HepG2 (cell line): ENCODE measurements around the gene CHKA. TPM values are rescaled to one million over a fixed set of nuclear protein-coding genes. Genes with fewer than 3 reads are reported as not detected.

ENCODE experiments used
- ATAC-seq: fragments of 200-7000 bp; cut with Tn5 transposase; 3 replicates; pipeline ENCODE4 v1.9.1; 2020; ENCODE audit warnings: mild to moderate bottlenecking, moderate library complexity
- BruUV-seq: library from RNA; stranded (reverse); fragments of 400-500 nt; replicated peaks from 2 replicates; lab custom pipeline; 2021; lab: Mats Ljungman, UMichigan
- CTCF ChIA-PET: fragments of 300-600 bp; formaldehyde crosslinking; extraction: SDS; loops from one replicate; lab custom pipeline; 2021; ENCODE audit warnings: low total read pairs, inconsistent platforms, low intra/inter-chr PET ratio; lab: Yijun Ruan, JAX
- POLR2A ChIA-PET: fragments of 350-600 bp; sonication (Branson Sonifier 250); formaldehyde crosslinking; loops from one replicate; lab custom pipeline; 2020; ENCODE audit warnings: antibody characterized with exemption, inconsistent platforms; lab: Yijun Ruan, JAX
- DNase-seq: peaks from one replicate; pipeline ENCODE4 v3.0.0-alpha.2; 2015; ENCODE audit warnings: low spot score
- FAIRE-seq: peaks from 3 replicates; lab custom pipeline; 2011; peaks lifted over from hg19 to GRCh38; lab: Jason Lieb, UNC
- H2AFZ ChIP-seq: one replicate; pipeline ENCODE4 v1.6.1; 2011; ENCODE audit warnings: low read length, inconsistent platforms
- H3K27ac ChIP-seq: fragments of 300-600 bp; 3 replicates; pipeline ENCODE4 v1.8.0; 2011; ENCODE audit warnings: mixed run types, mild to moderate bottlenecking, mixed read lengths, low read length, inconsistent platforms; ENCODE audit not compliant: insufficient read depth; ENCODE audit errors: extremely low read length
- H3K27me3 ChIP-seq, 2 experiments: fragments of 200-600 bp in 1 of 2; 2 replicates in 1 of 2; 3 replicates in 1 of 2; pipeline versions ENCODE4 v1.6.0 to v1.8.0; 2011; ENCODE audit warnings: low read length in 2 of 2, mild to moderate bottlenecking in 2 of 2, moderate library complexity in 2 of 2, inconsistent platforms in 1 of 2; ENCODE audit not compliant: insufficient read depth in 2 of 2, control insufficient read depth in 1 of 2
- H3K36me3 ChIP-seq, 2 experiments: fragments of 200-600 bp in 1 of 2; replicated peaks in 1 of 2; 2 replicates in 1 of 2; 3 replicates in 1 of 2; pipeline versions ENCODE4 v1.5.1 to v1.8.0; 2011; ENCODE audit warnings: low read length in 2 of 2, inconsistent platforms in 1 of 2; ENCODE audit not compliant: insufficient read depth in 2 of 2, control insufficient read depth in 1 of 2
- H3K4me1 ChIP-seq: 2 replicates; pipeline ENCODE4 v1.5.1; 2012; ENCODE audit warnings: low read length, inconsistent platforms; ENCODE audit not compliant: insufficient read depth
- H3K4me2 ChIP-seq: 2 replicates; pipeline ENCODE4 v1.6.0; 2011; ENCODE audit warnings: low read depth, low read length, inconsistent platforms
- H3K4me3 ChIP-seq, 3 experiments: fragments of 200-600 bp in 1 of 3; sonication (generic), shearing (Covaris generic) in 1 of 3; replicated peaks in 1 of 3; 2 replicates each; pipeline ENCODE4 v1.5.1; 2011 to 2016; ENCODE audit warnings: low read length in 3 of 3, inconsistent platforms in 2 of 3, low read depth in 2 of 3, mild to moderate bottlenecking in 2 of 3, control low read depth in 1 of 3, mixed read lengths in 1 of 3; ENCODE audit not compliant: insufficient read depth in 1 of 3
- H3K79me2 ChIP-seq: one replicate; pipeline ENCODE4 v1.6.1; 2011; ENCODE audit warnings: low read length, inconsistent platforms; ENCODE audit not compliant: insufficient read depth
- H3K9ac ChIP-seq: 2 replicates; pipeline ENCODE4 v1.6.0; 2011; ENCODE audit warnings: mild to moderate bottlenecking, low read depth, low read length, inconsistent platforms; ENCODE audit not compliant: insufficient read depth
- H3K9me3 ChIP-seq: 2 replicates; pipeline ENCODE4 v1.5.1; 2012; ENCODE audit warnings: mild to moderate bottlenecking, low read length
- H4K20me1 ChIP-seq: 2 replicates; pipeline ENCODE4 v1.6.0; 2011; ENCODE audit warnings: inconsistent platforms, mild to moderate bottlenecking, low read length, moderate library complexity; ENCODE audit not compliant: insufficient read depth
- ATAD3A ChIP-seq: sonication (generic); formaldehyde crosslinking; IDR thresholded peaks from 2 replicates; pipeline ENCODE4 v1.4.0; 2020; ENCODE audit warnings: missing genetic modification reagents
- ZBTB4 ChIP-seq: sonication (generic); formaldehyde crosslinking; IDR thresholded peaks from 2 replicates; pipeline ENCODE4 v1.4.0; 2020; ENCODE audit warnings: missing genetic modification reagents, mild to moderate bottlenecking, borderline replicate concordance
- WGBS: methylation state at CpG from one replicate; pipeline ENCODE4 v1.1.6; 2017; ENCODE audit warnings: low lambda C conversion rate; 5-methylcytosine and 5-hydroxymethylcytosine counted together
- in situ Hi-C: cut with HindIII; loops from 2 replicates; pipeline ENCODE4 v1.10.0; 2017; ENCODE audit warnings: low pct_unique_long_range_greater_than_20kb; ENCODE audit not compliant: extremely low pct_ligation_motif_present
- intact Hi-C: fragments of 100-400 bp; cut with micrococcal nuclease; formaldehyde crosslinking; loops from one replicate; pipeline ENCODE4 v1.10.0; 2022; ENCODE audit not compliant: unreplicated experiment
- polyA plus RNA-seq, 8 experiments: library from polyadenylated mRNA; depleted of rRNA in 3 of 8; stranded (reverse) in 7 of 8; unstranded in 1 of 8; fragments of >200 nt; fragmentation: Illumina TruSeq in 4 of 8; extraction: Trizol in 4 of 8; gene quantifications; 2 replicates each; pipeline versions ENCODE4 v1.2.1 to v1.2.3, GENCODE V29; 2011 to 2016; ENCODE audit warnings: low read depth in 4 of 8, missing spikeins in 1 of 8, mixed read lengths in 1 of 8; ENCODE audit not compliant: insufficient read depth in 1 of 8
- total RNA-seq, 5 experiments: library from RNA; depleted of rRNA; stranded (reverse); fragments of >200 nt; fragmentation: Illumina TruSeq; extraction: Trizol; gene quantifications; 2 replicates each; pipeline ENCODE4 v1.2.3, GENCODE V29; 2016; ENCODE audit warnings: low read depth in 1 of 5
- TF ChIP-seq, protein P1 (sequence below): sonication (generic); formaldehyde crosslinking; conservative IDR thresholded peaks from 2 replicates; pipeline ENCODE4 v1.8.0; 2022; ENCODE audit warnings: mild to moderate bottlenecking, moderate library complexity, missing genetic modification reagents
- TF ChIP-seq, protein P2 (sequence below): sonication (generic); formaldehyde crosslinking; IDR thresholded peaks from 2 replicates; pipeline ENCODE4 v1.5.0; 2020; ENCODE audit warnings: mild to moderate bottlenecking, missing genetic modification reagents

Gene CHKA
- total and polyA plus RNA-seq, 2 of the 13 experiments (the other 11 are each of a cell fraction or from before 2014, with no cell fraction given) = 71.6 to 92.7 TPM

DNA sequence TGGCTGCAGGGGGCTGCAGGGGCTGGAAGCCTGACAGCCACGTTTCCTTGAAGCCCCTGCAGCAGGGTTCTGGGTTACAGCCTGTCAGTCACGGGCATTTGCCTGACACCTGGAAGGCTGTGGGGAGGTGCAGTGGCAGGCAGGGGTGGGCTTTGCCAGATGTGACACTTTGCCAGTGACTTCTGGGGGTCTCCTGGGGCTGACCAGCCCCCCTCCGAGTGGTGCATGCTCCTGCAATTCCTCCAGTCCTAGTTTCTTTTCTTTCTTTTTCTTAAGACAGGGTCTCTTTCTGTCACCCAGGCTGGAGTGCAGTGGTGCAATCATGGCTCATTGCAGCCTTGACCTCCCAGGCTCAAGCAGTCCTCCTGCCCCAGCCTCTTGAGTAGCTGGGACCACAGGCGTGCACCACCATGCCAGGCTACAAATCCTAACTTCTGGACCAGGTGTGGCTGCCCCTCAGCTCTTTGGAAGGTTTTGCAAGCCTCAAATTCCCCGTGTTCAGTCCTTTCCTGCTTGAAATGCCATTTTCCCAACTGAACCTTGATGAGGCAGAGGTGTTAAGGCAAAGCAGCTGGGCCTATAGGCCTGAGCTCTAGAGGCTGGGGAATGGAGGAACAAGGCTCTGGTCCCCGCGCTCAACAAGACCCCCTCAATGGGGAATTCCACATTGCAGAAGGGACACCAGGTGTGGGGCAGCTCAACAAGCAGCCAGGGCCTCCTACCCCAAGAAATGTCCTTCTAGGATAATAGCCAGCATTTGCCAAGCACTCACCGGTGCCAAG, 20.2 kb upstream of the CHKA start:
- no peak for ATAC-seq
- BruUV-seq = no TSS peak
- Histone ChIP-seq H3K9ac (no peak overlapping the region), H3K4me2 (no peak overlapping the region), H4K20me1 (no peaks in the 10 kb centered on the region), H3K79me2 (no peaks in the 10 kb centered on the region), H2AFZ (no peak overlapping the region), H3K9me3 (no peaks in the 10 kb centered on the region), H3K27ac (no peak overlapping the region), H3K27me3 (no peaks in the 10 kb centered on the region; a peak in 1 of 5 replicates), H3K36me3 (no peaks in the 10 kb centered on the region), H3K4me3 (no peak overlapping the region)
- CTCF ChIA-PET = no interaction called here
- POLR2A ChIA-PET = interaction anchor here (1.0 to 7.7 kb wide), 2 partner anchors 15 to 19 kb away, joined by 3 to 196 read pairs; no protein-coding TSS in a partner anchor
- no peak for FAIRE-seq
- intact Hi-C loops (no loop called here), in situ Hi-C loops (no loop called here)
- WGBS = 81% methylated on average over 5 of the region's 8 CpGs
- TF ChIP-seq, protein P1, sequence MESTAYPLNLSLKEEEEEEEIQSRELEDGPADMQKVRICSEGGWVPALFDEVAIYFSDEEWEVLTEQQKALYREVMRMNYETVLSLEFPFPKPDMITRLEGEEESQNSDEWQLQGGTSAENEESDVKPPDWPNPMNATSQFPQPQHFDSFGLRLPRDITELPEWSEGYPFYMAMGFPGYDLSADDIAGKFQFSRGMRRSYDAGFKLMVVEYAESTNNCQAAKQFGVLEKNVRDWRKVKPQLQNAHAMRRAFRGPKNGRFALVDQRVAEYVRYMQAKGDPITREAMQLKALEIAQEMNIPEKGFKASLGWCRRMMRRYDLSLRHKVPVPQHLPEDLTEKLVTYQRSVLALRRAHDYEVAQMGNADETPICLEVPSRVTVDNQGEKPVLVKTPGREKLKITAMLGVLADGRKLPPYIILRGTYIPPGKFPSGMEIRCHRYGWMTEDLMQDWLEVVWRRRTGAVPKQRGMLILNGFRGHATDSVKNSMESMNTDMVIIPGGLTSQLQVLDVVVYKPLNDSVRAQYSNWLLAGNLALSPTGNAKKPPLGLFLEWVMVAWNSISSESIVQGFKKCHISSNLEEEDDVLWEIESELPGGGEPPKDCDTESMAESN (CRISPR knock-in tag) = no peak
- TF ChIP-seq ATAD3A (CRISPR knock-in tag) = no peak
- TF ChIP-seq, protein P2, sequence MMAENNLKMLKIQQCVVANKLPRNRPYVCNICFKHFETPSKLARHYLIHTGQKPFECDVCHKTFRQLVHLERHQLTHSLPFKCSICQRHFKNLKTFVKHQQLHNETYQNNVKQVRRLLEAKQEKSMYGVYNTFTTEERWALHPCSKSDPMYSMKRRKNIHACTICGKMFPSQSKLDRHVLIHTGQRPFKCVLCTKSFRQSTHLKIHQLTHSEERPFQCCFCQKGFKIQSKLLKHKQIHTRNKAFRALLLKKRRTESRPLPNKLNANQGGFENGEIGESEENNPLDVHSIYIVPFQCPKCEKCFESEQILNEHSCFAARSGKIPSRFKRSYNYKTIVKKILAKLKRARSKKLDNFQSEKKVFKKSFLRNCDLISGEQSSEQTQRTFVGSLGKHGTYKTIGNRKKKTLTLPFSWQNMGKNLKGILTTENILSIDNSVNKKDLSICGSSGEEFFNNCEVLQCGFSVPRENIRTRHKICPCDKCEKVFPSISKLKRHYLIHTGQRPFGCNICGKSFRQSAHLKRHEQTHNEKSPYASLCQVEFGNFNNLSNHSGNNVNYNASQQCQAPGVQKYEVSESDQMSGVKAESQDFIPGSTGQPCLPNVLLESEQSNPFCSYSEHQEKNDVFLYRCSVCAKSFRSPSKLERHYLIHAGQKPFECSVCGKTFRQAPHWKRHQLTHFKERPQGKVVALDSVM (CRISPR knock-in tag) = peak; percentile 56; the same call in 1 of the 2 replicates
- TF ChIP-seq ZBTB4 (CRISPR knock-in tag) = no peak
- TF ChIP-seq, all 625 proteins: peak for 1
- H3K4me1 ChIP-seq = peaks cover 91% of the 10 kb centered on the region
- DNase-seq = no peak
